Omental fat pad (tissue), 4 donors: ENCODE measurements around the gene AKR1D1. TPM values are rescaled to one million over a fixed set of nuclear protein-coding genes. Genes with fewer than 3 reads are reported as not detected.
"Not testable (repeated sequence)": the region's sequence is repeated elsewhere in the genome, so short reads cannot be mapped to it uniquely, and the experiment has no call there.

Experiments
- ATAC-seq: fragments of 150-250 bp; one replicate; pipeline ENCODE4 v1.9.1; 2016; ENCODE audit warnings: mild to moderate bottlenecking, moderate library complexity; ENCODE audit not compliant: low FRiP score
- DNase-seq: peaks from one replicate; pipeline ENCODE4 v3.0.0-alpha.2; 2019; ENCODE audit warnings: low spot score
- total RNA-seq, 4 donors: library from RNA; depleted of rRNA; stranded (reverse); fragments of >200 nt; gene quantifications; one replicate each; pipeline ENCODE4 v1.1.0, GENCODE V29; 2016
- TF ChIP-seq, protein P1 (sequence below), 3 donors: fragments of 450-650 bp; IDR thresholded peaks; one replicate each; pipeline ENCODE4 v1.5.1; 2016 to 2017; ENCODE audit warnings: antibody characterized with exemption in 3 of 3, mild to moderate bottlenecking in 3 of 3, moderate library complexity in 2 of 3

Gene AKR1D1
- total RNA-seq, 4 donors from 2014 or later = not detected

DNA sequence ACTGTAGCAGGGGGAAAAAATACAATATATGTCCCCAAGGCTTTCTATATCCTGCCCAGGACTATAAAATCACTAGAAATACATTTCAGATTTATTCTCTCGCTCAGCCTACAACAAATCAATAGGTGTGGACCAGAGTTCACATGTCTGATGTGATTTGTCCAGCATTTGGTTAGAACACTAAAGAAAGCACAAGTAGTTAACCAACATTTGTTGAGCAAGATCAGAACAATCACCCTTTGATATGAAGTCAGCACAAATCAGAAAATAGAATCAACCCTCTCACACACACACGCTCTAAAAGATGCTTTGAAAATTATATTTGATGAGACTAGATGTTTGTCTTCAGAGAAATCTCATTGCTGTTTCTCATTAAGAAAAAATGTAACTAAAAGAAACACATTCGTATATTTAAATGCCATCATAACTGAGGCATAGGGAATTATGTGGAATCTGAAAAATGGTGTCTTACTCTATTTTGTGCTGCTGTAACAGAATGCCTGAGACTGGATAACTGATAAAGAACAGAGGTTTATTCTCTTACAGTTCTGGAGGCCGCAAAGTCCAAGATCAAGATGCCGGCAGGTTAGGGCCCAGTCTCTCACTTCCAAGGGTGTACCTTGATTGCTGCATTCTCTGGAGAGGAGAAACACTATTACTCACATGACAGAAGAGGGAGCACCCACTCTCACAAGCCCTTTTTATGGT, 10.5 kb downstream of the AKR1D1 start:
- ATAC-seq (no peak), DNase-seq (no peak)
- TF ChIP-seq, protein P1, sequence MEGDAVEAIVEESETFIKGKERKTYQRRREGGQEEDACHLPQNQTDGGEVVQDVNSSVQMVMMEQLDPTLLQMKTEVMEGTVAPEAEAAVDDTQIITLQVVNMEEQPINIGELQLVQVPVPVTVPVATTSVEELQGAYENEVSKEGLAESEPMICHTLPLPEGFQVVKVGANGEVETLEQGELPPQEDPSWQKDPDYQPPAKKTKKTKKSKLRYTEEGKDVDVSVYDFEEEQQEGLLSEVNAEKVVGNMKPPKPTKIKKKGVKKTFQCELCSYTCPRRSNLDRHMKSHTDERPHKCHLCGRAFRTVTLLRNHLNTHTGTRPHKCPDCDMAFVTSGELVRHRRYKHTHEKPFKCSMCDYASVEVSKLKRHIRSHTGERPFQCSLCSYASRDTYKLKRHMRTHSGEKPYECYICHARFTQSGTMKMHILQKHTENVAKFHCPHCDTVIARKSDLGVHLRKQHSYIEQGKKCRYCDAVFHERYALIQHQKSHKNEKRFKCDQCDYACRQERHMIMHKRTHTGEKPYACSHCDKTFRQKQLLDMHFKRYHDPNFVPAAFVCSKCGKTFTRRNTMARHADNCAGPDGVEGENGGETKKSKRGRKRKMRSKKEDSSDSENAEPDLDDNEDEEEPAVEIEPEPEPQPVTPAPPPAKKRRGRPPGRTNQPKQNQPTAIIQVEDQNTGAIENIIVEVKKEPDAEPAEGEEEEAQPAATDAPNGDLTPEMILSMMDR (IDR thresholded peaks at IDR 0.05) = no peak

DNA sequence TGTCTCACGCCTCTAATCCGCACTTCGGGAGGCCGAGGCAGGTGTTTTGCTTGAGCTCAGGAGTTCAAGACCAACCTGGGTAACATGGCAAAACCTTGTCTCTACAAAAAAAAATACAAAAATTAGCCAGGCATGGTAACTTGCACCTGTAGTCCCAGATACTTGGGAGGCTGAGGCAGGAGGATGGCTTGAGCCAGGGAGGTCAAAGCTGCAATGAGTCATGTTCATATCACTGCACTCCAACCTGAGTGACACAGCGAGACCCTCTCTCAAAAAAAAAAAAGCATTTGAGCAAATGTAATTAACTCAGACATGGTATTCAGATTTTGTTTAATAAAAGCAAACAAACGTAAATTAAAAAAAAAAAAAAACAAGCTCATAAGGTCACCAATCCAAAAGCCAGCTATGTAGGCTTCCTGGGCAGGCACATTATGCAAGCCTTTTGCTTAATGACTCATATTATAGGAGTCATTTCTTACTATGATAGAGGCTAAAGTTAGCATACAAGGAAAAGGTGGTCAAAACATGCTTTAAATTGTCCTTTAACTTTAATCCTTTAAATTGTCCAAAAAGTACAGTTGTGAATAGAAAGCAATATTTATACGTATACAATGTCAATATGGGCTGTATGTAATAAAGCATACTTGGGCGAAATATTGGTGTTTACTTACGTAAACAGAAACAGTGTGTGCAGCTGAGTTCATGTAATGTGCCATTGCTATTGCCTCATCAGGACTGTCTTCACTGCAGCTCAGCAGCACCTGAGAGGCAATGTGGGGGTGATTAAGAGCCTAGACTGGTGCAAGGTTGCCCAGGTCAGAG, 13.0 kb downstream of the AKR1D1 start:
- ATAC-seq = no peak
- TF ChIP-seq, protein P1 (IDR thresholded peaks at IDR 0.05) = no peak
- no peak for DNase-seq

DNA sequence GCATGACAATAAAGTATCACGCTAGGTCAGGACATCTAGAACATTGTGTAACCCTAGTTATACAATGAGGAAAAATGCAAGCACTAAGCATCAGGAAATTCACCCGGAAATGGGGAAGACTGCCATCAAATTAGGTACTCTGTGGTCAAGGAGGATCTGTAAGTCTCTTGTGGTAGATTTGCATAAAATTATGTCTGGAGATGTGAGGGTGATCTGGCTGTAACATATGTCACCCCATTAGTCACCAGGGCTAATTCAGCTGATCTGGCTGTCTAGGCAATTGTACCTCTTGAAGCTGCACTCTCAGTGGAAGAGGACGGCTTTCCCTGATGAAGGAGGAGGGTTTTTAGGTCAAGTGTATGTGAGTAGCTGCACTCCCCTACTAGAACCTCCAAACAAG, 14.8 kb downstream of the AKR1D1 start:
- no peak for ATAC-seq

DNA sequence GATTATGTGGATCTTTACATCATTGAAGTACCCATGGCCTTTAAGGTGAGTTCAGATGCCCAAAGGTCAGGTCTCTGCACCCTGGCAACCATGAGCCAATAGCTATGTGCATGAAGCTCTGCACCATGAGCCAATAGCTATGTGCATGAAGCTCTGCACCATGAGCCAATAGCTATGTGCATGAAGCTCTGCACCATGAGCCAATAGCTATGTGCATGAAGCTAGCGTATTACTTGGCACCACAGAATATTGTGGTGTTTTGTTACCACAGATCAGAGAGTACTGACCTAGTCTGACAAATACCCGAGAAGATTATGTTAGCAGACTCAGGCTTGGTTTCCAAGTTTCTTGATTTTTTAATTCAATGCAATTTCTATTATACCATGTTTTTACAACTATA, 15.6 kb downstream of the AKR1D1 start:
- DNase-seq, ATAC-seq: not testable (repeated sequence)

More for the DNA sequence above, 14.8 kb downstream of the AKR1D1 start:
- DNase-seq = no peak
- TF ChIP-seq, protein P1 (IDR thresholded peaks at IDR 0.05) = no peak

DNA sequence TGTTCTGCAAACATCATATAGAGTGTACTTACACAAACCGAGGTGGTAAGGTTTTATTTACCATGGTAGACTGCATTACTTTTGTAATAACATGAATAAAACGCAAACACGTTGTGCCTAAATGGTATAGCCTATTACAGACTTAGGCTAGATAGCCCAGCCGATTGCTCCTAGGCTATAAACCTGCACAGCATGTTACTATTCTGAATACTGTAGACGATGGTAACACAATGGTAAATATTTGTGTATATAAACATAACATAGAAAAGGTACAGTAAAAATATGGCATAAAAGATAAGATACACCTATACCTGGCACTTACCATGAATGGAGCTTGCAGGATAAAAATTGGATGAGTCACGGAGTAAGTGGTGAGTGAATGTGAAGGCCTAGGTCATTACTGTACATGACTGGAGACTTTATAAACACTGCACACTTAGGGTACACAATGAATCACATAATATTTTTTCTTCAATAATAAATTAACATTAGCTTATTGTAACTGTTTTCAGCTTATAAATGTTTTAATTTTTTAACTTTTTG, 16.3 kb downstream of the AKR1D1 start:
- TF ChIP-seq, protein P1 (IDR thresholded peaks at IDR 0.05) = no peak
- ATAC-seq (no peak), DNase-seq (no peak)

DNA sequence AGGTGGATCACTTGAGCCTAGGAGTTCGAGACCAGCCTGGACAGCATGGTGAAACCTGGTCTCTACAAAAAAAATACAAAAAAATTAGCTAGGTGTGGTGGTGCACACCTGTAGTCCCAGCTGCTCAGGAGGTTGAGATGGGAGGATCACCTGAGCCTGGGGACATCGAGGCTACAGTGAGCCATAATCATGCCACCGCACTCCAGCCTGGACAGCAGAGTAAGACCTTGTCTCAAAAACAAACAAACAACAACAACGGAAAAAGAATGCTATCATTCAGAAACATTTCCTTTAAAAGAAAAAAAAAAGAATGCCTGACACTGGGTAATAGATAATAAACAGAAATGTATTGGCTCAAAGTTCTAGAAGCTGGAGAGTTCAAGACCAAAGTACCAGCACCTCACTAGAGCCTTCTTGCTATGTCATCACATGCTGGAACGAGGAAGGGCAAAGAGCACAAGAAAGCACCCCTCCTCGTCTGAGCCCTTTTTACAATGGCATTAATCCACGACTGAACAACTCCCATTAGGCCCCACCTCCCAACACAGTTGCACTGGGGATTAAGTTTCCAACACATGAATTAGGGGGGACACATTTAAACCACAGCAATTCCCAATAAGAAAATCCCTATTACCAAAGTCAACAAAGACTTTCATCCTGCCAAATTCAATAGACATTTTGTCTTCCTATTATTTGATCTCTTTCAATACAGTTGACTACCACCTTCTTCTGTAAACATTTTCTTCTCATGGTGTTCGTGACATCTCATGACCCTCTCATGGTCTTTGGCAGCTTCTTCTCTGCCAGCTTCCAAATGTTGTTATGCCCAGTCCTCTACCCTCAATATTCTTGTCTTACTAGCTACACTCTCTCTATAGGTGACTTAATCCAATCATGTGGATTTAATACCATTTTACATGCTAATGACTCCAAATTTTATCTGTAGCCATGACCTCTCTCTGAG, 20.0 kb downstream of the AKR1D1 start:
- DNase-seq (no peak), ATAC-seq (no peak)
- TF ChIP-seq, protein P1 (IDR thresholded peaks at IDR 0.05) = no peak
